GM18517 (cell line): Measurements from ENCODE around the gene RFPL4AL1.
"Not testable (repeated sequence)": the region's sequence is repeated elsewhere in the genome, so short reads cannot be mapped to it uniquely, and the experiment has no call there.

Experiments used
- ATAC-seq: cut with Tn5 transposase; IDR thresholded peaks from one replicate; pipeline ENCODE4 v1.9.1; 2021; ENCODE audit warnings: mild to moderate bottlenecking, moderate library complexity; ENCODE audit not compliant: unreplicated experiment

Gene RFPL4AL1

GRCh38 chr19:55768818-55769217, at the start of gene RFPL4AL1:
TSS of gene RFPL4AL1 (plus strand) at chr19:55769118. CDS start at chr19:55771805, 2,687 bp downstream.
- ATAC-seq = not testable (repeated sequence)

DNA sequence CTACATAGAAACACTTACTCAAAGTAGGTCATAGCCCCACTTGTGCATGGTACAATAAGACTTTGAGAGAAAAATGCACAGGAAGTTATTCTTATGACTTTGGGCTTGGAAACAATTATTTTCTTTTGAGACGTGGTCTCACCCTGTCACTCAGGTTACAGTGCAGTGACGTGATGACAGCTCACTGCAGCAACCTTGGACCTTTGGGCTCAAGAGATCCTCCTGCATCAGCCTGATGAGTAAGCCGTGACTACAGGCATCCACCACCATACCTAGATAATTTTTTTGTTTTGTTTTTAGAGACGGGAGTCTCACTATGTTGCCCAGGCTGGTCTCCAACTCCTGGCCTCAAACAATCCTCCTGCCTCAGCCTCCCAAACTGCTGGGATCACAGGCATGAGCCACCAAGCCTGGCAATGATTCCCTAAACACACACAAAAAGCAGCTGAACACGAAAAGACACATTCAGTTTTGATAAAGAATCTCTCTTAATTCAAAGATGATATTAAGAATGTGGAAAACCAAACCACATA, 48.6 kb upstream of the RFPL4AL1 start:
- no peak for ATAC-seq

- ATAC-seq = no peak
Measured at GRCh38 chr19:55720801-55721200, 48.1 kb upstream of the RFPL4AL1 start.

DNA sequence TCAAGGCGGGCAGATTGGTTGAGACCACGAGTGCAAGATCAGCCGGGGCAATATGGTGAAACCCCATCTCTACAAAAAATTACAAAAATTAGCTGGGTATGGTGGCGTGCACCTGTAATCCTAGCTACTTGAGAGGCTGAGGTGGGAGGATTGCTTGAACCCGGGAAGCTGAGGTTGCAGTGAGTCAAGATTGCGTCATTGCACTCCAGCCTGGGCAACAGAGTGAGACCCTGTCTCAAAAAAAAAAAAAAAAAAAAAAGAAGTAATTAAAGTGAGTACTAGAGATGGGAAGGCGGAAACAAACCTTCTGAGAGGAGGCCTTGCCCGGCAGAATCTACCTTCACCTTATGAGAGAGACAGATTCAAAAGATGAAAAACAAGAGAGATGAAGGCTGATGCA, 45.4 kb upstream of the RFPL4AL1 start:
- ATAC-seq = no peak

DNA sequence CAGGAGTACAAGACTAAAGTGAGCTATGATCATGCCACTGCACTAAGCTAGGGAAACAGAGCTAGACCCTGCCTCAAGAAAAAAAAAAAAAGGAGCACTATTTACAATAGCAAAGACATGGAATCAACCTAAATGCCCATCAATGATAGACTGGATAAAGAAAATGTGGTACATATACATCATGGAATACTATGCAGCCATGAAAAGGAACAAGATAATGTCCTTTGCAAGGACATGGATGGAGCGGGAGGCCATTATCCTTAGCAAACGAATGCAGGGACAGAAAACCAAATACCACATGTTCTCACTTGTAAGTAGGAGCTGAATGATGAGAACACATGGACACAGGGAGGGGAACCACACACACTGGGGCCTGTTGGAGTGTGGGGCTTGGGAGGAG, 38.5 kb upstream of the RFPL4AL1 start:
- ATAC-seq = not testable (repeated sequence)

DNA sequence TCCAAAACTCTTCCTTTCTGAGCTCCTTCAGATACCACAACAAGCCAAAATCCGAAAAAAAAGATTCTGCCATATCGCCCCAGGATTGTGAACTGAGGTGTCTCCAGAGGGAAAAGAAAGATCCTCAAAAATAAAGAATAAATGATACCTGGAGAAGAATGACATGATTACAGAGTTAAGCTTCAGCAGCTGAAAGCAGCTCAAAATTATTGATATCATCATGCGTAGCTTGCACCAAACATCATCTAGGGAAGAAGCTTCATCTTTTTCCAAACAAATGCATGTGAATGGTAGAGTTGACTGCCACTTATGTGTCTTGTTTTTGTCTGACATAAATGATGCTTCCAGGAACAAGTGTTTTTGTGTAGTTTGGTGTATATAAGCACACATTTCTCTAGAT, 30.6 kb upstream of the RFPL4AL1 start, which contains the start of gene NLRP9:
TSS of gene NLRP9 (minus strand) at position 101 of the 400 bp plus-strand sequence. CDS start at position 73, 28 bp downstream.
- ATAC-seq = no peak

DNA sequence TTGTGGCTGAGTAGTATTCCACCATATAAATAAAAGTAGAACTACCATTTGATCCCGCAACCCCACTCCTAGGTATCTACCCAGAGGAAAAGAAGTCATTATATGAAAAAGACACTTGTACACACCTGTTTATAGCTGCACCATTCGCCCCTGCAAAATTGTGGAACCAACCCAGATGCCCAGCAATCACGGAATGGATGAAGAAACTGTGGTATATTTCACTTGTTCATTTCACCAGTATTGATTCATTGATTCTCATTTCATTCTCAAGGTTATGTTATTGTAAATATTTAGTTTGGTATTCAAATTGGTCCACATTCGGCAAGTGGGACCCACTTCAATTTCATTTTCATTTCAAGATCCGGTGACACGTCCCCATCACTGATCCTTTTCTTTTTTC, 18.2 kb upstream of the RFPL4AL1 start:
- no peak for ATAC-seq

DNA sequence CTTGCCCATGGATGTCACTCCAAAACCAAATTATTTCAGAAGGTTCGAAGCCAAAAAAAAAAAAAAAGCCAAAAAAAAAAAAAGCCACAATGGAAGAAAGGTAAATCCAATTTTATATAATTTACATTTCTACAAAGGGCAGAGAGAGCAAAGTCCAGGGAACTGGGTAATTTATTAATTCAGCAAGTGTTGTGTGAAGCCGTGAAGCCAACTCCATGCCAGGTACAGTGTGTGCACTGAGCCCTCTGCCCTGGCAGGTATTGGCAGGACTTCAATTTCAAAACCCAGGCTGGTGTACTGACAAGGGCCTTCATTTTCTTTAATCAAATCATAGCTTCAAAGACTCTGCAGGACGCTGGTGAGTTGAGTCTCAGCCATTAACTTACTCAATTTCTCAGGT, 15.5 kb upstream of the RFPL4AL1 start:
- no peak for ATAC-seq

- not testable (repeated sequence) for ATAC-seq
Measured at GRCh38 chr19:55756808-55757207, 12.1 kb upstream of the RFPL4AL1 start.

GRCh38 chr19:55758797-55759196, 10.1 kb upstream of the RFPL4AL1 start, which contains the start of gene RFPL4A:
TSS of gene RFPL4A (plus strand) at chr19:55759097. CDS start at chr19:55761801, 2,704 bp downstream.
- not testable (repeated sequence) for ATAC-seq

DNA sequence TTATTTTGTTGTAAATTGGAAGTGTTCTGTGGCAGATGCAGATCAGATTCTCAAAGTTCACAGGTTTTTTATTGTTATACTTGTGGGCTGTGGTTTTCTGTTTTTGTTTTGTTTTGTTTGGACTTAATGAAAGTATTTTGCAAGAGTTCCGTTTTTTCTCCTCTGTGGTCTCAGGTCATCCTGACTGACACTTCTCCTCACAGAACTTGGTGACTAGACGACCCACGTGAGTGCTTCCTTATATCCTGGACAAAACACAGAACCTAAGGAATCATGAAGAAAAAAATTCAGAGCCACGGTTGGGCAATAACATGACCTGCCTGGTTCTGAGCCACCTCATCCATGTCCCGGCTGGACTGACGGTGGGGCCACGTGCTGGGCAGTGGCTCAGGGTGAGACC, 2.5 kb upstream of the RFPL4AL1 start:
- no peak for ATAC-seq

- not testable (repeated sequence) for ATAC-seq
Measured at GRCh38 chr19:55769632-55770031, 714 bp downstream of the RFPL4AL1 start.

DNA sequence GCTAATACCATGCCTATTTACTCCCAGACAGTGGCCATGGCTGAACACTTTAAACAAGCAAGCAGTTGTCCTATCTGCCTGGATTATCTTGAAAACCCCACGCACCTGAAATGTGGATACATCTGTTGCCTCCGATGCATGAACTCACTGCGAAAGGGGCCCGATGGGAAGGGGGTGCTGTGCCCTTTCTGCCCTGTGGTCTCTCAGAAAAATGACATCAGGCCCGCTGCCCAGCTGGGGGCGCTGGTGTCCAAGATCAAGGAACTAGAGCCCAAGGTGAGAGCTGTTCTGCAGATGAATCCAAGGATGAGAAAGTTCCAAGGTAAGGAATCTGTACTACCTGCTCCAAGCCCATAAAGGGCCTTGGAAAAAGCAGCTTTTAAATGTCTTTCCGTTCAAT, 8.6 kb downstream of the RFPL4AL1 start:
- ATAC-seq = no peak

- no peak for ATAC-seq
Measured at GRCh38 chr19:55778331-55778730, 9.4 kb downstream of the RFPL4AL1 start.

DNA sequence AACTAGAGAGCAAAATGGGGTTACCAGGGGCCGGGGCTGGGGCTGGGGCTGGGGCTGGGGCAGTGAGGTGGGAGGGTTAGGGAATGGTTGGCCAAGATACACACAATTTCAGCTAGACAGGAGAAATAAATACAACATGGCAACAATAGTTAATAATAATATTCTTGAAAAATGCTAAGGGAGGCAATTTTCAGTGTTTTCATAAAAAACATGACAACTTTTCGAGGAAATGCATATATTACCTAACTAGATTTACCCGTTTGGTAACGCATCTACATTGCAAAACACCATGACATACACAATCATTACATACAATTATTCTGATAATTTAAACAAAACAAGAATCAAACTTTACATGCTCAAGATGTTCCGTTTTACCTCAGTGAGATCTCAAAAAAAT, 12.2 kb downstream of the RFPL4AL1 start:
- ATAC-seq = no peak

DNA sequence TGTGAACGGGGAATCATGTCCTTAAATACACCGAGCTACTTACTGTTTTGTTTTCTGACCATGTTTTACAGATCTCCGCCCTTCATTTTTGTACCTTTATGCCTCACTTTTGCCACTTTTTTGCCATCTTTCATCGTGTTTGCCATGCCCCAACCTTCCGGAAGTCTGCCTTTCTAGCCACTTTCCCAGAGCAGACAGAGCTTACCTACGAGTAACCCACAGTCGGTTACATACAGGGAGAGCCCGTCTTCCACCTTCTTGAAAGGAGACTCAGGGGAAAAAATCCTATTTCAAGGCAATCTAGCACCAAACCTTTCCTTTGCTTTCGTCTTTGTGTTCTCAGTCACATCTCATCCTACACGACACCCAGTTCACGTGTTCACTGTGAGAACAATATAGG, 26.1 kb downstream of the RFPL4AL1 start:
- no peak for ATAC-seq

- ATAC-seq = no peak
Measured at GRCh38 chr19:55801416-55801815, 32.5 kb downstream of the RFPL4AL1 start.

- no peak for ATAC-seq
Measured at GRCh38 chr19:55802281-55802680, 33.4 kb downstream of the RFPL4AL1 start.

DNA sequence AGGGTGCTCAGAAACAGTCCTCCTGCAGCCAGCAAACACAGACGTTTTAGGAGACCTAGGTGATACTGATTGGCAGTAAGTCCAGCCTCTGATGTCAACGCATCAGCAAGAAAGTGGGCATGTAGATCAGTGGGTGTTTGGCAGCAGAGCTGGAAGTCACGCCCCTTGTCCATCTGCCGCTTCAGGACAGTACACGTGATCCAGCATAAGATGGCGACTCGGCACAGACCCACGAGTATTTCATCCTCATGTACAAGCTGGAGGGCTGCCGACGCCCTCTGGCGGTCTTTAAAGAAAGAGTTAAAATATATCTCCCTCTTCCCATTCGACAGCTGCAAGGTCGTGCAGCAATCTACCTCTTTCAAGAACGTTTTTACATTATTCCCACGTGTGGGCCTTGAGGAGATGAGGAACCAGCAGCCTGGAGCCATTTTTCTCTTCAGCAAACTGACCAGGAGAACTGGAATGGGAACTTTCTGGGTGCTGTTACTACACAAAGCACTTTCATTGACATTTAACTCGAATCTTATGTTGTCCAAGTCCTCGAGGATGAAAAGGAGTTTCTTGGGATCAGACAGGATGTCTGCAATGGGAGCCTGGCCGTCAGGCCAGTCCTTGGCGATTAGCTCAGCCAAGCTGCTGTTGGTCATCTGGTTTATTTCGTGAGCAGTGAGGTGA, 40.6 kb downstream of the RFPL4AL1 start:
- no peak for ATAC-seq

DNA sequence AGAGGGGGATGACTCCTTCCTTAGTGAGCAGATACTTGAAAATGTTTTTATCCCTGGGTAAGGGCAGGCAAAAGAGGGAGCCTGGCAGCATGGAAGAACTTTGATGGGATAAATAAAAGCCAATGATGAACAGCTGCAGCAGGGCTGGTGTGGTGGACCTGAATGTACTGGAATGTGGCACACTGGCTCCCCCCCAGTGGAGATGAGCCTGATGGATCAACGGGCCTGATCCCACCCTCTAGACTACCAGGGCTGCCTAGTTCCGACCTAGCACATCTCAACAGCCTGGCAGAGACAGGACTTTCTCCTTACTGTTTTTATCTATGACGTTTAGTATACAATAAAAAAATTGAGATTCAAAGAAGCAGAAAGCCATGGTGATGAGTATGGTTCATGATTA, 42.4 kb downstream of the RFPL4AL1 start:
- ATAC-seq = no peak

DNA sequence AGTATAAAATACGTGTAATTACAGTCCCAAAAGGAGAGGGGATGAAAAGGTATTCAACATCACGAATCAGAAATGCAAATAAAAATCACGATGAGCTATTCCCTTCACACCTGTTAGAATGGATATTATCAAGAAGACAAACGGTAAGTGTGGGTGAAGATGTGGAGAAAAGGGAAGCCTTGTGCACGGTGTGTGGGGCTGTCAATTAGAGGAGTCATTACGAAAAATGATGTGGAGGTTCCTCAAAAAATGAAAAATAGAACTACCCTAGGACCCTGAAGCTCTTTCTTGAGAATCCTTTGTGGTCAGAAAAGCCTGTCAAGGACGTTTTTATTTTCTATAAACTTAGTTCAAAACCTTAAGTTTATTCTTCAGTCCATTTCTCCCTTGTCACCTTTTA, 43.5 kb downstream of the RFPL4AL1 start:
- ATAC-seq = no peak

DNA sequence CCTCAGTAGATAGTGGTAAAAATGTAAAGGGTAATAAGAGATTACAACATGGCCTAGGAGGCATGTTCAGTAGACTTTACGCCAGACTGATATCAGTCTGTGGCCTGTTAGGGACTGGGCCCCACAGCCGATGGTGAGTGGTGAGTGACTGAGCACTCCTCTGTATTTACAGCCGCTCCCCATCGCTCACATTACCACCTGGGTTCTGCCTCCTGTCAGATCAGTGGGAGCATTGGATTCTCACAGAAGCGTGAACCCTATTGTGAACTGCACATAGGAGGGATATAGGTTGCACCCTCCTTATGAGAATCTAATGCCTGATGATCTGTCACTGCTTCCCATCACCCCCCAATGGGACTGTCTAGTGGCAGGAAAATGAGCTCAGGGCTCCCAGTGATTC, 45.0 kb downstream of the RFPL4AL1 start:
- ATAC-seq = no peak

DNA sequence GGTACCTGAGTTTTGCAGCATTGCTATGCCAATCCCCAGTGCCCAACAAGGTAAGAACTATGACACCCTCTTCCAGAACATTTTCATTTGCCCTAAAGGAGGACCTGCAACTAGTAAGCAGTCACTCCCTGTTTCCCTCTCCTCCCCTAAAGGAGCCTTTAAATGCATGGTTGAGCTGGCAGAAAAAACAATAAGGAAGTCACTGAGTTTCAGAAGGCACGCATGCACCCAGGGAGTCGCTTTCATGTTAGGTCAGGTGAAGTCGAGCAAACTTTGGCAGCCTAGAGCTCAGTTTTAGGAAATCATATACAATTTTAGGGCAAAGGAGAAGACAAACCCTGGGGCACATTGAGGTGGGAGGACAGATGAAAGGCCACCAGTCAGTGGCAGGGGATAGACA, 51.1 kb downstream of the RFPL4AL1 start:
- ATAC-seq = peak; percentile 9
